HuH-7 (cell line): ENCODE results near the gene LYST.
"Not testable (repeated sequence)": the region's sequence is repeated elsewhere in the genome, so short reads cannot be mapped to it uniquely, and the experiment has no call there.

Experiments
- DNase-seq: peaks from one replicate; pipeline ENCODE4 v3.0.0; 2011; ENCODE audit warnings: low spot score

The LYST gene

DNA sequence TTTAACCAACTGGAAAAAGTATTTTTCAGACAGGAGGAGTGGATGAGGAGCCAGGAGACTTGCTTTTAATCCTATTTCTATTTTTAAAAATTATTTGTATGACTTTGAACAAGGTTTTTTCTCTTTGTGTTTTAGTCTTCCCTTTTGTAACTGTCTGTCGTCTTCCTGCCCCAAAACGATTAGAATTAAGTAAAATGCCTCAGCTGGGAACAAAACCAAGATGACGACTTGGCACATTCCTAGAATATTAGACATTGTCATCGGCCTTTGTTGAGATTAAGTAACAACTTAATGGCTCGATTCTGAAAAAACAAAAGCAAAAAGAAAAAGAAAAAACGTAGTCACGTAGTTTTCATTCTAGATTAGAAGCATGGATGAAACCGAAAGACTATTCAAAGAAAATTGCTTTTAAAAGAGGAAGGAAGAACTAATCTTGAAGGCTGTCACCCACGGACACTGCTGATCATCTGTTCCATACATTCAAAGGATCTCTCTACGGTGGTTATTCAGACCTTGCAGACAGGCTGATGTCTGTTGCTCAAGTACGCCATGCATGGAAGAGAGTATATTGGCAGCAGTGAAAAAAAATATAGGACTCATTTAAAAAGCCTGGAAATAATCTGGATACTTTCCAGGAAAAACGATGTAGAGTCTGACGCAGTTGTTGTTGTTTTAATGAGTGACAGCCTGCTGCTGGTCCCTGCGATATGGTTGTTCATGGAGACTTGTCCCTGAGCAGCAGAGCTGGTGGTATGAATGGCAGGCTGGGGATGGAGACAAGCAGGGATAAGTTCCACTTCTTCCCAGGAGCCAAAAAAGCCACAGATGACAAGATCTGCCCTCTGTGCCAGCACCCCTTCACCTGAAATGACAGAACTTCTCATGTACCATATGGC, 234.0 kb downstream of the LYST start:
- DNase-seq = no peak

DNA sequence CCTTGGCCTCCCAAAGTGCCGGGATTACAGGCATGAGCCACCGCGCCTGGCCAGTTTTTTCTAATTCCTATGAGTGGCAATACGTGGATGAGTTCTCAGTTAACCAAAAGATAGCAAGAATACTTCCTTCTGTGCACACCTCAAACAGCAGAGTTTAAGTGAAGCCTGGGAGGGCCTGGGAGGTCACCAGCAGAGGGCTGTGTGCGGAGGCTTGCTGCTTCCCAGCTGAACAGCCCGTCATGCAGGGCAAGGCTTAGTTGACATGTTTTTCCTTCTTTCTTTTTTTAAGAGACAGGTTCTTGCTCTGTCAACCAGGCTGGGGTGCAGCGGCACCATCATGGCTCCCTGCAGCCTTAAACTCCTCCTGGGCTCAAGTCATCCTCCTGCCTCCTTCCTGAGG, 234.9 kb downstream of the LYST start:
- no peak for DNase-seq

DNA sequence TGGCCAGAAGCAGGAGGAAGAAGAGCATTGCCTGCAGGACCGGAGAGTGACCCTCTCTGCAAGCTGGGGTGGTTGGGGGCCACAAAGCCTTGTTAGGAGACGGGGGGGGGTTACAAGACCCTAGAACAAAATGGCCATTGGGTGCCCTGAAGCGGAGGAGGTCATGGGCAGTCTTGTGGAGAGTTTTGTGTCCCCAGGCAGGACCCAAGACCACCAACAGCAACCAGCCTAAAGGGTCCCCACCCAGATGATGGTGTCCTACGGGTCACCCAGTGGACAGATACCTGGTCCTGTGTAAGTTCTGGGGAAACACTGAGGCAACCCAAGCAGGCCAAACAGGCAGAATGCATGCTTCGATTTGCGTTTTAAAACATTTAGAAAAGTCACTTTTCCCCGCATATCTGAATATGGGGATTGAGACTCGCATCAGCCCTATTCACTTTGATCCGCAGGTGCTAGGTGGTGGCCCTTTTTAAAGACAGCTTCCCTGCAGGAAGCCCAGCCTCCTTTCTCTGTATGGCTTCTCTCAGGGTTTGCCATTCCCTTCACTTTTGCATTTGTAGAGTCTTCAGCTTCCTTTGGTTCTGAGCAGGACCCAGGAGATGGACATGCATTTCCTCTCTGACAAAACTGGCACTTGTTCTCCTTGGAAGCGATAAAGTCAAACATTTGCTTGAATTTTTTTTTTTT, 238.2 kb downstream of the LYST start:
- no peak for DNase-seq

DNA sequence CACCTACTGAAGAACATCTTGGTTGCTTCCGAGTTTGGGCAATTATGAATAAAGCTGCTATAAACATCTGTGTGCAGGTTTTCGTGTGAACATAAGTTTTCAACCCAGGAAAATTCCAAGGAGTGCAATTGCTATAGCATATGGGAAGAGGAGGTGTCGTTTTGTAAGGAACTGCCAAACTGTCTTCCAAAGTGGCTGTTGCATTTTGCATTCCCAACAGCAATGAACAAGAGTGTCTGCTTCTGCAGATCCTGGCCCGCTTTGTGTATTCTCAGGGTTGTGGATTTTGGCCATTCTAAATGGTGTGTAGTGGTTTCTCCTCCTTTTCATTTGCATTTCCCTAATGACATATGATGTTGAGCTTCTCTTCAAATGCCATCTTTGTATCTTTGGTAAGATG, 240.9 kb downstream of the LYST start:
- DNase-seq = no peak

DNA sequence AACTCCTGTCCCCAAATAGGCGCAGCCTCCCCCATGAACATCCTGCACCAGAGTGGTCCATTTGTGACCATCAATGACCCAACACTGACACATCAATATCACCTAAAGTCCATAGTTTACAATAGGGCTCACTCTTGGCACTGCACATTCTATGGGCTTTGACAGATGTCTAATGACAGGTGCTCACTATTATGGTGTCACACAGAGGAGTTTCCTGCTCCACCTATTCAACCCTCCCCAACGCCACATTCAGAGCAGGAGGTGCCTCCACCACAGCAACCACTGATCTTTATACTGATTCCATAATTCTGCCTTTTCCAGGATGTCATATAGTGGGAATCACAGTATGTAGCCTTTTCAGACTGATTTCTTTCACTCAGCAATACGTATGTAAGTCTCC, 241.4 kb downstream of the LYST start:
- no peak for DNase-seq

DNA sequence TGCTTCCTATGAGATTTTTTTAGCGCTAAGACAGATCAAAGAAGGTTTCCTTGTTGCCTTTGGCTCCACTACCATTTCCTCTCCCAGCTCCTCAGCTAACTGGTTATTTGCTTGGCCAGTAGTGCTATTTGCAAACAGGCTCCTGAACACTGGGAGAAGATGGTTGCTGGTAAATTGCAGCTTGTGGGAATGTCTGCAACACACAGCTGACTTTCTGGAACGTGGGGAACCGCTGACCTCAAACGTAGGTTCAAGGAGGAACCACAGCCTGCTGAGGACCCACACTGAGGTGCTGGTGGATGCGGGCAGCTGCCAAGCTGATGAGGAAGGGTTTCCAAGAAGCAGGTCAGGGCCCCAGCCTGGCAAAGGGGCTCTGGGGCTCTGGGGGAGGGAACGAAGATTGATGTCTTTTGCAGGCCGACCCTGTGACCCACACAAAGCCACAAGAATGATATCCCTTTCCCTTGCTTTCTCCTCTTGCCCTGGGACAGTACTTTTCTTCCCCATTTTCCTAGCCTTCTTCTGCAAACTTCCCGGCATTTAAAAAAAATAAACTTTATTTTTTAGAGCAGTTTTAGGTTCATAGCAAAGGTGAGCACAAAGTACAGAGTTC, 241.9 kb downstream of the LYST start:
- DNase-seq = no peak

DNA sequence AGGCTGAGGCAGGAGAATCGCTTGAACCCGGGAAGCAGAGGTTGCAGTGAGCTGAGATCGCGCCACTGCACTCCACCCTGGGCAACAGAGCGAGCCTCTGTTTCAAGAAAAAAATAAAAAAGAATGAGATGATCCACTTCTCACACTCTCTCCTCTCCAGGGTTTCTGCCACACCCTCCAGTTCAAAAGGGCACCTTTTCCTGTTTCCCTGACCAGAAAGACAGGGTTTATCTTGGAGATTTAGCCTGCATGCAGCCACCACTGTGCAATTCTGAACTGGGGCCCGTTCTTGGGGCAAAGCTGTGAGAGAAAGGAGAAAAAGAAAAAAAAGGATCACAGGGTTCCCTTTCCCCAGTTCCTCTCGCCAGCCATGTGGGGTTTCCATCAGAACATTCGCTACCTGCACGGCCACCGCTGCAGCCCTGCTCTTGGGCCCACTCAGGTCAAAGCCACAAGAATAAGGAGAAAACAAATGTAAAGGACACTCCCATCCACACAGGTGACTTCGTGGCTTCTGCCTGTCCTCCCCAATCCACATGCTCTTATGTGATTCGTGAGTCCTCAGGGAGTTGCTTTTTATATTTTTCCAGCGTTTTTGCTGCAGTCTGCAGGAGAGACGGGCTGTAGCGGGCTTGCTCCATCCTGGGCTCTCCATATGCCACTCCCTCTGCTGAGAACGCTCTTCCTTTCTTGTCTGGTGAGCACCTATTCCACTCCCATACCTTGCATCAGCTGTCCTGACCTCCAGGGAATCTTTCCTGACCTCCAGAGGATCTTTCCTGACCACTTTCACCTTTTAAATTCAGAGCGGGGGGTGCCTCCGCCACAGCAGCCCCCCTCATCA, 243.5 kb downstream of the LYST start:
- DNase-seq = no peak

DNA sequence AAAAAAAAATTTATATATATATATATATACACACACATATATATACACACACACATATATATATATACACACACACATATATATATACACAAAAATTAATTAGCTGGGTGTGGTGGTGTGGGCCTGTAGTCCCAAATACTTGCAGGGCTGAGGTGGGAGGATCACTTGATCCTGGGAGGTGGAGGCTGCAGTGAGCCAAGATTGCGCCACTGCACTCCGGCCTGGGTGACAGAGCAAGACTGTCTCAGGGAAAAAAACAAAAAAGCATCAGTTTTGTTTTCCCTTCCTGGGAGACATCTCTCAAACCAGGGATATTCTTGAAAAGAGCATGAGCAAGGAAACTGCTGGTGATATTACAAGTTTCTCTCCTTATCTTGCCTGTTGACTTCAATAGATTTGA, 247.6 kb downstream of the LYST start:
- DNase-seq = not testable (repeated sequence)

DNA sequence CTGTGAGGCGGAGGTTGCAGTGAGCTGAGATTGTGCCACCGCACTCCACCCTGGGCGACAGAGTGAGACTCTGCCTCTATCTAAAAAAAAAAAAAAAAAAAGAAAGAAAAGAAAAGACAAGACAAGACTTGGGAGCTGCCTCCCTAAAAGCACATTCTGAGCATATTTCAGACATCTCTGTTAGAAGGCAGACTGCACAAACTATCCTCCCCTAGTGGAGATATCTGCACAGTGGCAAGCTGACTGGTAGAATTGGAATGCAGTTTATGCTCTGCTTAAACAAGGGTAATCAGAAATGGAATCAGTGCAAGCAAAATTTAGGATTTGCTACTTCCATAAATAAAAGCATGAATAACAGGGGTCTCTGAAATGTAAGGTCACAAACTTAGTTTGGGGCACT, 248.9 kb downstream of the LYST start:
- DNase-seq = no peak

DNA sequence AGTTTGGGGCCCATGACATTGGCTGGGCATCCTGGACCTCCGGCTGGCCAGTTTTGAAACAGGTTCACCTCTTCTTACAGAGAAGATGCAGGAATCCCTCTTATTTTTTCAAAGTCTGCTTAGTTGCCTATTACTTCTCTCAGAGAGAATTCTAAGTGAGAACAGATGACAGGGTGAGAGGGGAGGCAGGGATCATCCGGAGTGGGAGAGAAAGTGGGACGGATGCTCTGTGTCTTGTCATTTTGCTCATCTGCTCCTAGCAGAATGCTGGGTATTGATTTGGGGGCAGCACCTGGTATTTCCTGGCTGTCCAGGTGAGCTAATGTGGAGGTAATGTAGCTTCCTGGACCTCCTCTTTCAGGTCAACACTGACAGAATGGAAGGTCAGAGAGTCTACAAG, 249.6 kb downstream of the LYST start:
- no peak for DNase-seq

DNA sequence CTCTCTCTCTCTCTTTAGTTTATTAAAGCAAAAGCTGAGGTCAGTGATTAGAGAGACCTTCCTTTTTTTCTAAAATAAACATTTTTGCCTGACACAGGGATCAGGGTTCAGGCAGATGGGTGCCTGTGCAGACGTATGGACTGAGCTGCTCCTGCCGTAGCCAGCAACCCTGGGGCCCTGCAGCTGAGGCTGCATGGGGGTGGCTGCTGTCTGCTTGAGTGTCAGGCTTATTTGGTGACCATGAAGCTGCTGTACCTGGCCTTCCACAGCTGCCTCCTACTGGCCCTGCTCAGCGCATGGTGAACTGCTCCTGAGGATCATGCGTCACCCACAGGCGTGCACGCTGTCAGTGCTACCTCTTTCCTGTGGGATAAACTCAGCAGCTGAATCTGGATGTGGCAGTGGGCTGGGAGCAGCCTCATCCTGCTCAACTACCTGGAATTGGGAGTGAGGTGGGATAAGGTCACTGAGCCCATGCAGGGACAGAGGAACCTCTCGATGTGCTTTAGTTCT, 252.2 kb downstream of the LYST start:
- DNase-seq = no peak

DNA sequence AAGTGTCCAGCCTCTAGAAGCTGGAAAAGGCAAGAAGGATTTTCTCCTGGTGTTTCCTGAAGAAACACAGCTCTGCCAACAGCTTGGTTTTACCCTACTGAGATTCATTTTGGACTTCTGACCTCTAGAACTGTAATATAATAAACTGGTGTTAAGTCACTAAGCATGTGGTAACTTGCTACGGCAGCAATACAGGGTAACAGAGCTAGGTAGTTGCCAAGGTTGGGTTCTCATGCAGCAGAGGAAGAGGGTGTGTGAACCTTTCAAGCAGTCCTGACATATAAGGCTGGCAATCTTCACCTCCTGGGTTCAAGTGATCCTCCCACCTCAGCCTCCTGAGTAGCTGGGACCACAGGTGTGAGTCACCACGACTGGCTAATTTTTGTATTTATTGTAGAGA, 253.1 kb downstream of the LYST start:
- DNase-seq = no peak

DNA sequence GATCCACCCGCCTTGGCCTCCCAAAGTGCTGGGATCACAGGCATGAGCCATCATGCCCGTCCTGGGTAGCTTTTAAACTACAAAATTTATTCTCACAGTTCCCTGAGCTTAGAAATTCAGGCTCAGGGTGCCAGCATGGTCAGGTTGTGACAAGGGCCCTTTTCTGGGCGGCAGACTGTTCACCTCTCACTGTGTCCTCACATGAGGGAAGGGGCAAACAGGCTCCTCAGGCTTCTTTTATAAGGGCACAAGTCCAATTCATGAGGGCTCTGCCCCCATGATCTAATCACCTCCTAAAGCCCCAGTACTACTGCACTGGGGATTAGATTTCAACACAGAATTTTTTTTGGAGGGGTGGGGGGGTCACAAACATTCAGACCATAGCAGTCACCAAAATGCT, 253.9 kb downstream of the LYST start:
- DNase-seq = no peak
